Natural killer cell (primary cell): ENCODE results near the gene EXOC3L2. TPM values are rescaled to one million over a fixed set of nuclear protein-coding genes. Genes with fewer than 3 reads are reported as not detected.

Source experiments
- ATAC-seq, 3 donors: fragments of 150-1000 bp in 2 of 3; fragments of 200-7000 bp in 1 of 3; cut with Tn5 transposase; 1 replicate in 1 of 3; 2 replicates in 2 of 3; pipeline ENCODE4 v1.10.0; 2021; ENCODE audit warnings: mild to moderate bottlenecking in 2 of 3, moderate library complexity in 2 of 3
- DNase-seq, 2 donors: peaks; one replicate each; pipeline versions ENCODE4 v3.0.0 to v3.0.0-alpha.2; 2013 to 2021; ENCODE audit warnings: mixed read lengths in 1 of 2
- H3K27ac ChIP-seq: one replicate; pipeline ENCODE4 v1.5.1; 2013; ENCODE audit warnings: mild to moderate bottlenecking, low read length
- H3K27me3 ChIP-seq: one replicate; pipeline ENCODE4 v1.6.1; 2013; ENCODE audit warnings: low read length; ENCODE audit not compliant: control insufficient read depth, insufficient read depth
- H3K36me3 ChIP-seq: one replicate; pipeline ENCODE4 v1.6.1; 2013; ENCODE audit warnings: low read length; ENCODE audit not compliant: control insufficient read depth, insufficient read depth
- H3K4me1 ChIP-seq: one replicate; pipeline ENCODE4 v1.6.1; 2013; ENCODE audit warnings: low read length; ENCODE audit not compliant: control insufficient read depth, insufficient read depth
- H3K4me3 ChIP-seq: one replicate; pipeline ENCODE4 v1.5.1; 2013; ENCODE audit warnings: low read length
- H3K9me3 ChIP-seq: one replicate; pipeline ENCODE4 v1.6.1; 2013; ENCODE audit warnings: low read length; ENCODE audit not compliant: control insufficient read depth, insufficient read depth
- H3K27ac Mint-ChIP-seq, 2 donors: one replicate each; pipeline ENCODE4 v1.8.0; 2022; ENCODE audit warnings: mild to moderate bottlenecking in 2 of 2, mixed read lengths in 2 of 2, moderate library complexity in 1 of 2
- H3K27me3 Mint-ChIP-seq, 2 donors: one replicate each; pipeline ENCODE4 v1.8.0; 2022; ENCODE audit warnings: low read depth in 2 of 2, mixed read lengths in 2 of 2
- H3K36me3 Mint-ChIP-seq: one replicate; pipeline ENCODE4 v1.8.0; 2022; ENCODE audit warnings: mixed read lengths
- H3K4me1 Mint-ChIP-seq, 2 donors: one replicate each; pipeline ENCODE4 v1.8.0; 2022; ENCODE audit warnings: mixed read lengths in 2 of 2
- H3K4me3 Mint-ChIP-seq: one replicate; pipeline ENCODE4 v1.8.0; 2022; ENCODE audit warnings: mild to moderate bottlenecking, moderate library complexity, mixed read lengths
- H3K9me3 Mint-ChIP-seq, 2 donors: one replicate each; pipeline ENCODE4 v1.8.0; 2022; ENCODE audit warnings: mixed read lengths in 2 of 2
- WGBS: methylation state at CpG from one replicate; pipeline ENCODE4 v1.1.7; 2013; ENCODE audit warnings: missing lambda C conversion rate; ENCODE audit not compliant: insufficient coverage; 5-methylcytosine and 5-hydroxymethylcytosine counted together
- intact Hi-C: fragments of 100-400 bp; cut with micrococcal nuclease; formaldehyde crosslinking; loops from one replicate; pipeline ENCODE4 v1.14.2; 2022
- total RNA-seq, 4 donors: library from RNA; stranded (reverse); fragments of 120-200 nt in 1 of 4; gene quantifications; one replicate each; pipeline versions ENCODE4 v1.2.3 to v1.2.4, GENCODE V29; 2013 to 2022
- TF ChIP-seq, protein P1 (sequence below): fragments of 200-600 bp; IDR thresholded peaks from one replicate; pipeline ENCODE4 v1.8.0; 2022; ENCODE audit warnings: antibody characterized with exemption

EXOC3L2 gene
- total RNA-seq, 3 donors from 2014 or later (not counting 1 experiment from before 2014, with no cell fraction given) = 0.16 to 0.23 TPM; not detected in 1

DNA sequence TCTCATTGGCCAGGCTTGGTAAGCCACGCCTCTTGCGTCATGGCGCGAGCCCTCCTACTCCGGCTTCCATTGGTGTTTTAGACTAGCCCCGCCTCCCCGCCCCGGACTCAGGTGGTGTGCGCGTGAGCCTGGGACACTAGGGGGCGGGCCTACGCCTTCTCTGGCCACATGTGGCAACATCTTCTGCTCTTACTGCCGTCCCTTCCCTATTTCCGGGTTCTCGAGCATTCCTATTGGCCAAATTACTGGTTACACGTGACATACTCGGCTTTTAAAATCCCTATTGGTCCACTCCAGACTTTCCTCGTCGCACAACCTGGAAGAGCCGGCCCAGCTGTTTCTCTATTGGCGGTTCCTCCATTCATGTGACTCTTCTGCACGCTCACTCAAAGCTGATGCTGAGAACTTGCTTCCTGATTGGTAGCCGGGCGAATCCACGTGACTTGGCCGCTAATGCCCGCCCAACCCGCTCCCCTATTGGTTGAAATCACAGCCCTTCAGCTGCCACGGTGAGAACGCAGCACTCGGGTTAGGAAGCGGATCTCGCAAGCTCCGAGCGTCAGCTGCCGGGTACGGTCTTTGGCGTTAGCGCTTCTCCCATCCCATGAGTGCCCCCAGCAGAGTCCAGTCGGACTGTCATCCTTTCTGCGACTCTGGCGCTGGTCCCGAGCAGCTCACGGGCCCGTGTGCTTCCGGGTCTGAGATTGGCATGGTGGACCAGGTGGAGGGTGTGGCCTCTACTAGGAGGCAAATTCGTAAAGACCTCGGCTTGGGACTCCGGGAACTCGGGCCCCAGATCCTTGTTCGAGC, 66.7 kb downstream of the EXOC3L2 start, which contains the start of gene BLOC1S3:
Gene BLOC1S3 (plus strand): TSS at position 523 of the 810 bp plus-strand sequence. CDS start 513 bp downstream, outside the sequence.
- DNase-seq (peak; percentile 99 to 100), ATAC-seq (peak; percentile 85 to 96 (median 85))
- under 1% methylated on average over 51 of the region's 51 CpGs for WGBS
- peak within 1 kb of the TSS; percentile 86 for H3K4me3 ChIP-seq
- H3K27ac ChIP-seq = peak within 1 kb of the TSS; percentile 90
- peak within 1 kb of the TSS; percentile 93 to 96 for H3K27ac Mint-ChIP-seq
- intact Hi-C loops = loop anchor here (1.0 to 5.0 kb wide), 5 partner anchors 86 to 319 kb away; partner anchors contain the start of genes CLPTM1, GEMIN7, PPM1N and PPP1R37
- H3K9me3 Mint-ChIP-seq = no peaks in the 10 kb centered on the region
- H3K27me3 ChIP-seq = no peaks in the 10 kb centered on the region
- H3K4me1 ChIP-seq = peaks cover 41% of the 10 kb centered on the region
- no peaks in the 10 kb centered on the region for H3K9me3 ChIP-seq
- peaks cover 11 to 35% of the 10 kb centered on the region in 2 donors for H3K4me1 Mint-ChIP-seq
- H3K27me3 Mint-ChIP-seq = no peaks in the 10 kb centered on the region
- no peaks in the 10 kb centered on the region for H3K36me3 Mint-ChIP-seq
- H3K4me3 Mint-ChIP-seq = peak within 1 kb of the TSS; percentile 96
- TF ChIP-seq, protein P1, sequence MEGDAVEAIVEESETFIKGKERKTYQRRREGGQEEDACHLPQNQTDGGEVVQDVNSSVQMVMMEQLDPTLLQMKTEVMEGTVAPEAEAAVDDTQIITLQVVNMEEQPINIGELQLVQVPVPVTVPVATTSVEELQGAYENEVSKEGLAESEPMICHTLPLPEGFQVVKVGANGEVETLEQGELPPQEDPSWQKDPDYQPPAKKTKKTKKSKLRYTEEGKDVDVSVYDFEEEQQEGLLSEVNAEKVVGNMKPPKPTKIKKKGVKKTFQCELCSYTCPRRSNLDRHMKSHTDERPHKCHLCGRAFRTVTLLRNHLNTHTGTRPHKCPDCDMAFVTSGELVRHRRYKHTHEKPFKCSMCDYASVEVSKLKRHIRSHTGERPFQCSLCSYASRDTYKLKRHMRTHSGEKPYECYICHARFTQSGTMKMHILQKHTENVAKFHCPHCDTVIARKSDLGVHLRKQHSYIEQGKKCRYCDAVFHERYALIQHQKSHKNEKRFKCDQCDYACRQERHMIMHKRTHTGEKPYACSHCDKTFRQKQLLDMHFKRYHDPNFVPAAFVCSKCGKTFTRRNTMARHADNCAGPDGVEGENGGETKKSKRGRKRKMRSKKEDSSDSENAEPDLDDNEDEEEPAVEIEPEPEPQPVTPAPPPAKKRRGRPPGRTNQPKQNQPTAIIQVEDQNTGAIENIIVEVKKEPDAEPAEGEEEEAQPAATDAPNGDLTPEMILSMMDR = no peak
- H3K36me3 ChIP-seq = peaks cover 12% of the 10 kb centered on the region

DNA sequence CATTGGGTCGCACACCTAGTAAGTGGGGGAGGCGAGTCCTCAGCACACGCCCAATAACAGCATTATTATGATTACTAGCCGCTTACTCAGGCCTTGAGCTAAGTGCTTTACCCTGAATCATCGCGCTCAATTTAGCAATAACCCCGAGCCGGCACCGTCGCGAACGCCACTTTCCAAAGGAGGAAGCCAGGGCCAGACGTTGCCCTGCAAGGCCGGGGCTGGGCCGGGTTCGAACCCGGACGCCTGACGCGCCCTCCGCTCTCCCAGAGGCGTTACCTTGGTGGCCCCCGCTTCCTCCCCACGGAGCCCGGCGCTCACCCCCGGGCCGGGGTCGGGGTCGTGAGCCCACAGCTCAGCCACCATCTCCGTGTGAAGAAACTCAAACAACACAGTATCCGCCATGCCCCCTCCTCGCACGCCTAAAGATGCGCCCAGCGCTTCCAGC, 67.4 kb downstream of the EXOC3L2 start, which contains the start of gene TRAPPC6A:
Gene TRAPPC6A (minus strand): TSS at position 421 of the 445 bp plus-strand sequence. CDS start 19 bp downstream, at position 402.
- no peak for DNase-seq
- Histone ChIP-seq H3K9me3 (no peaks in the 10 kb centered on the region), H3K4me1 (peaks cover 45% of the 10 kb centered on the region), H3K4me3 (peak within 1 kb of the TSS; percentile 86), H3K36me3 (peaks cover 12% of the 10 kb centered on the region), H3K27ac (peak within 1 kb of the TSS; percentile 90), H3K27me3 (no peaks in the 10 kb centered on the region)
- peaks cover 11 to 32% of the 10 kb centered on the region in 2 donors for H3K4me1 Mint-ChIP-seq
- TF ChIP-seq, protein P1 = no peak
- H3K27me3 Mint-ChIP-seq = no peaks in the 10 kb centered on the region
- no peaks in the 10 kb centered on the region for H3K36me3 Mint-ChIP-seq
- intact Hi-C loops = loop anchor here (1.0 to 5.0 kb wide), 5 partner anchors 85 to 319 kb away; partner anchors contain the start of genes CLPTM1, GEMIN7, PPM1N and PPP1R37
- under 1% methylated on average over 36 of the region's 36 CpGs for WGBS
- peak within 1 kb of the TSS; percentile 93 to 96 for H3K27ac Mint-ChIP-seq
- no peaks in the 10 kb centered on the region for H3K9me3 Mint-ChIP-seq
- peak within 1 kb of the TSS; percentile 96 for H3K4me3 Mint-ChIP-seq
- peak; percentile 0 to 6 (median 0) for ATAC-seq

DNA sequence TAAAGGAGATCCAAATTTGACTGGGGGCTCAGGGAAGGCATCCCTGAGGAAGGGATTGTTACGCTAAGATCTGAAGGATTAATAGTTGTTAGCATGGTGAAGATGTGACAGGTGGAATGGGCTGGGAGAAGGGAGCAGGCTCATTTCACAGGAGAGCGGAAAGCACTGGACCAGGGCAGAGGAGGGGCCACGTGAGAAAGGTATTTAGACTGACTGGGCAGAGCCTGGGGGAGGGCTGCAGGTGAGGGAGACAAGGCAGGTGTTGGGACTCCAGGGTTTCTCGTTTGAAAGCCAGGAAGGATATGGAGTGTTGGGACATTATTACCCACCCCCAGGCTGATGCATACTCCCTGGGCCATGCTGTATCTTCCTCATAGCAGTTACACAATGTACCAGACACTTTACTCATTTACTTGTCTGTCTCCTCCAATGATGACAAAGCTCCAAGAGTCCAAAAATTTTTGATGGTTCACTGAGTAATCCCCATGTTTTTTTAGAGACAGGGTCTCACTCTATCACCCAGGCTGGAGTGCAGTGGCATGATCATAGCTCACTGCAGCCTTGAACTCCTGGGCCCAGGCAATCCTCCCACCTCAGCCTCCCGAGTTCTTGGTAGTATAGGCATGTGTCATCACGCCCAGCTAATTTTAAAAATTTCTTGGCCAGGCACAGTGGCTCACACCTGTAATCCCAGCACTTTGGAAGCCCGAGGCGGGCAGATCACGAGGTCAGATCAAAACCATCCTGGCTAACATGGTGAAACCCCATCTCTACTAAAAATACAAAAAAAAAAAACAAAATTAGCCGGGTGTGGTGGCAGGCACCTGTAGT, 69.5 kb downstream of the EXOC3L2 start:
- Mint-ChIP-seq H3K9me3 (no peaks in the 10 kb centered on the region), H3K4me1 (peaks cover 11 to 35% of the 10 kb centered on the region in 2 donors), H3K27me3 (no peaks in the 10 kb centered on the region), H3K27ac (peak overlapping the region in 1 of 2 donors; percentile 78), H3K36me3 (no peaks in the 10 kb centered on the region), H3K4me3 (peak overlapping the region; percentile 13)
- TF ChIP-seq, protein P1 = no peak
- H3K27ac ChIP-seq = no peak overlapping the region
- ATAC-seq (no peak), DNase-seq (no peak)
- H3K9me3 ChIP-seq = no peaks in the 10 kb centered on the region
- H3K27me3 ChIP-seq = no peaks in the 10 kb centered on the region
- peaks cover 57% of the 10 kb centered on the region for H3K4me1 ChIP-seq
- intact Hi-C loops = loop anchor here (5.0 kb wide), 1 partner anchor 322 kb away; the partner anchor contains the start of genes PPM1N and RTN2
- H3K36me3 ChIP-seq = peaks cover 3% of the 10 kb centered on the region
- WGBS = 95% methylated on average over 9 of the region's 10 CpGs
- no peak overlapping the region for H3K4me3 ChIP-seq
